DOHH2 (cell line): ENCODE results near the gene PUM2.

Experiments
- EZH2phosphoT487 ChIP-seq: fragments of 200-600 bp; sonication (generic); IDR thresholded peaks from 2 replicates; pipeline ENCODE4 v1.6.1; 2017; ENCODE audit warnings: borderline replicate concordance, mild to moderate bottlenecking, antibody characterized with exemption, low read length, moderate library complexity, mixed read lengths
- TF ChIP-seq, protein P1 (sequence below): fragments of 200-600 bp; sonication (generic); IDR thresholded peaks from one replicate; pipeline ENCODE4 v1.5.1; 2014; ENCODE audit warnings: antibody characterized with exemption, mild to moderate bottlenecking, low read depth, low read length; ENCODE audit not compliant: poor library complexity, severe bottlenecking

- TF ChIP-seq, protein P1, sequence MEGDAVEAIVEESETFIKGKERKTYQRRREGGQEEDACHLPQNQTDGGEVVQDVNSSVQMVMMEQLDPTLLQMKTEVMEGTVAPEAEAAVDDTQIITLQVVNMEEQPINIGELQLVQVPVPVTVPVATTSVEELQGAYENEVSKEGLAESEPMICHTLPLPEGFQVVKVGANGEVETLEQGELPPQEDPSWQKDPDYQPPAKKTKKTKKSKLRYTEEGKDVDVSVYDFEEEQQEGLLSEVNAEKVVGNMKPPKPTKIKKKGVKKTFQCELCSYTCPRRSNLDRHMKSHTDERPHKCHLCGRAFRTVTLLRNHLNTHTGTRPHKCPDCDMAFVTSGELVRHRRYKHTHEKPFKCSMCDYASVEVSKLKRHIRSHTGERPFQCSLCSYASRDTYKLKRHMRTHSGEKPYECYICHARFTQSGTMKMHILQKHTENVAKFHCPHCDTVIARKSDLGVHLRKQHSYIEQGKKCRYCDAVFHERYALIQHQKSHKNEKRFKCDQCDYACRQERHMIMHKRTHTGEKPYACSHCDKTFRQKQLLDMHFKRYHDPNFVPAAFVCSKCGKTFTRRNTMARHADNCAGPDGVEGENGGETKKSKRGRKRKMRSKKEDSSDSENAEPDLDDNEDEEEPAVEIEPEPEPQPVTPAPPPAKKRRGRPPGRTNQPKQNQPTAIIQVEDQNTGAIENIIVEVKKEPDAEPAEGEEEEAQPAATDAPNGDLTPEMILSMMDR: no peak
- no peak for TF ChIP-seq EZH2phosphoT487
These were observed 137.7 kb downstream of the PUM2 start for GRCh38 chr2:20212871-20213503.
